H9 (cell line): Measurements from ENCODE around the gene TYRP1. TPM values are rescaled to one million over a fixed set of nuclear protein-coding genes. Genes with fewer than 3 reads are reported as not detected.

Experiments
- DNase-seq: peaks from one replicate; pipeline ENCODE4 v3.0.0-alpha.2; 2017
- H2AFZ ChIP-seq: one replicate; pipeline ENCODE4 v1.6.1; 2013; ENCODE audit warnings: mild to moderate bottlenecking, low read length, control low read depth, moderate library complexity
- H2AK5ac ChIP-seq: 2 replicates; pipeline ENCODE4 v1.6.1; 2013; ENCODE audit warnings: low read length, control low read depth, mixed read lengths; ENCODE audit not compliant: insufficient read length
- H2BK120ac ChIP-seq: one replicate; pipeline ENCODE4 v1.6.1; 2013; ENCODE audit warnings: low read depth, mild to moderate bottlenecking, low read length, control low read depth, inconsistent platforms; ENCODE audit not compliant: poor library complexity, severe bottlenecking
- H2BK12ac ChIP-seq: 2 replicates; pipeline ENCODE4 v1.6.1; 2013; ENCODE audit warnings: low read length, control low read depth, mixed read lengths, low read depth; ENCODE audit not compliant: insufficient read length
- H2BK15ac ChIP-seq: 2 replicates; pipeline ENCODE4 v1.6.1; 2013; ENCODE audit warnings: low read depth, low read length, control low read depth
- H2BK20ac ChIP-seq: one replicate; pipeline ENCODE4 v1.6.1; 2013; ENCODE audit warnings: low read depth, mild to moderate bottlenecking, low read length, control low read depth, inconsistent platforms; ENCODE audit not compliant: poor library complexity, severe bottlenecking
- H2BK5ac ChIP-seq: 2 replicates; pipeline ENCODE4 v1.6.1; 2013; ENCODE audit warnings: low read length, control low read depth, mixed read lengths; ENCODE audit not compliant: insufficient read length
- H3K14ac ChIP-seq: 2 replicates; pipeline ENCODE4 v1.6.1; 2013; ENCODE audit warnings: low read length, control low read depth; ENCODE audit not compliant: insufficient read depth
- H3K18ac ChIP-seq: 2 replicates; pipeline ENCODE4 v1.6.1; 2013; ENCODE audit warnings: low read depth, mild to moderate bottlenecking, mixed read lengths, low read length, control low read depth; ENCODE audit not compliant: insufficient read length
- H3K23ac ChIP-seq: 2 replicates; pipeline ENCODE4 v1.6.1; 2013; ENCODE audit warnings: low read length, control low read depth, mixed read lengths, low read depth; ENCODE audit not compliant: insufficient read length
- H3K23me2 ChIP-seq: 2 replicates; pipeline ENCODE4 v1.6.1; 2013; ENCODE audit warnings: low read depth, mild to moderate bottlenecking, mixed read lengths, low read length, control low read depth; ENCODE audit not compliant: insufficient read length, poor library complexity, severe bottlenecking
- H3K27ac ChIP-seq: 2 replicates; pipeline ENCODE4 v1.5.1; 2013; ENCODE audit warnings: low read length, control low read depth, mixed read lengths, low read depth; ENCODE audit not compliant: insufficient read length
- H3K27me3 ChIP-seq: 2 replicates; pipeline ENCODE4 v1.6.1; 2013; ENCODE audit warnings: low read length, control low read depth, inconsistent platforms; ENCODE audit not compliant: insufficient read depth
- H3K4ac ChIP-seq: 2 replicates; pipeline ENCODE4 v1.6.1; 2013; ENCODE audit warnings: low read depth, mild to moderate bottlenecking, control low read depth, inconsistent platforms, low read length, moderate library complexity
- H3K4me1 ChIP-seq: 2 replicates; pipeline ENCODE4 v1.6.1; 2013; ENCODE audit warnings: low read length, control low read depth, inconsistent platforms; ENCODE audit not compliant: insufficient read depth
- H3K4me2 ChIP-seq: 2 replicates; pipeline ENCODE4 v1.6.1; 2013; ENCODE audit warnings: low read length, control low read depth, mixed read lengths; ENCODE audit not compliant: insufficient read length, insufficient read depth
- H3K56ac ChIP-seq: 2 replicates; pipeline ENCODE4 v1.6.1; 2013; ENCODE audit warnings: low read depth, mild to moderate bottlenecking, mixed read lengths, low read length, control low read depth; ENCODE audit not compliant: insufficient read length
- H3K79me1 ChIP-seq: 2 replicates; pipeline ENCODE4 v1.6.1; 2013; ENCODE audit warnings: low read depth, mild to moderate bottlenecking, moderate library complexity, low read length, control low read depth, inconsistent platforms; ENCODE audit not compliant: insufficient read depth, poor library complexity, severe bottlenecking
- H3K79me2 ChIP-seq: 2 replicates; pipeline ENCODE4 v1.6.1; 2013; ENCODE audit warnings: low read length, control low read depth, inconsistent platforms; ENCODE audit not compliant: insufficient read depth
- H3K9ac ChIP-seq: 2 replicates; pipeline ENCODE4 v1.6.1; 2013; ENCODE audit warnings: low read length, control low read depth, mixed read lengths; ENCODE audit not compliant: insufficient read length; ENCODE audit errors: extremely low read depth
- H3K9me3 ChIP-seq: one replicate; pipeline ENCODE4 v1.6.1; 2013; ENCODE audit warnings: low read depth, low read length, inconsistent platforms; ENCODE audit not compliant: control insufficient read depth
- H3T11ph ChIP-seq: one replicate; pipeline ENCODE4 v1.6.1; 2013; ENCODE audit warnings: mild to moderate bottlenecking, low read length, control low read depth, inconsistent platforms
- H4K20me1 ChIP-seq: one replicate; pipeline ENCODE4 v1.6.1; 2013; ENCODE audit not compliant: control insufficient read depth, insufficient read length, insufficient read depth
- H4K5ac ChIP-seq: 2 replicates; pipeline ENCODE4 v1.6.1; 2013; ENCODE audit warnings: low read depth, mild to moderate bottlenecking, mixed read lengths, low read length, control low read depth; ENCODE audit not compliant: insufficient read length
- H4K8ac ChIP-seq: replicated peaks from 2 replicates; pipeline ENCODE4 v1.6.1; 2013; ENCODE audit warnings: low read length, control low read depth, mixed read lengths, low read depth; ENCODE audit not compliant: insufficient read length
- H4K91ac ChIP-seq: 2 replicates; pipeline ENCODE4 v1.6.1; 2013; ENCODE audit warnings: low read depth, mild to moderate bottlenecking, moderate library complexity, mixed read lengths, low read length, control low read depth; ENCODE audit not compliant: insufficient read length
- H3K27ac Mint-ChIP-seq, 3 experiments: 2 replicates in 2 of 3; 3 replicates in 1 of 3; pipeline ENCODE4 v1.8.0; 2020 to 2021; ENCODE audit warnings: mixed read lengths in 3 of 3, mild to moderate bottlenecking in 1 of 3, moderate library complexity in 1 of 3
- H3K27me3 Mint-ChIP-seq: 2 replicates; pipeline ENCODE4 v1.8.0; 2021; ENCODE audit warnings: low read depth, mild to moderate bottlenecking, moderate library complexity, mixed read lengths
- H3K36me3 Mint-ChIP-seq, 3 experiments: 2 replicates in 2 of 3; 3 replicates in 1 of 3; pipeline ENCODE4 v1.8.0; 2020 to 2021; ENCODE audit warnings: low read depth in 3 of 3, mixed read lengths in 3 of 3; ENCODE audit not compliant: insufficient read depth in 1 of 3
- H3K4me1 Mint-ChIP-seq, 2 experiments: 2 replicates each; pipeline ENCODE4 v1.8.0; 2020; ENCODE audit warnings: mixed read lengths in 2 of 2
- H3K4me3 Mint-ChIP-seq, 2 experiments: 2 replicates in 1 of 2; 3 replicates in 1 of 2; pipeline ENCODE4 v1.8.0; 2020 to 2021; ENCODE audit warnings: mild to moderate bottlenecking in 2 of 2, mixed read lengths in 2 of 2, moderate library complexity in 1 of 2
- H3K9me3 Mint-ChIP-seq, 2 experiments: 2 replicates in 1 of 2; 3 replicates in 1 of 2; pipeline ENCODE4 v1.8.0; 2020; ENCODE audit warnings: mild to moderate bottlenecking in 2 of 2, mixed read lengths in 2 of 2, moderate library complexity in 1 of 2
- CTCF ChIP-seq: fragments of 200-600 bp; sonication (generic); conservative IDR thresholded peaks from 3 replicates; pipeline ENCODE4 v1.8.0; 2021; ENCODE audit warnings: antibody characterized with exemption, mild to moderate bottlenecking
- WGBS: extraction: QIAGEN DNeasy Blood & Tissue Kit; methylation state at CpG from one replicate; pipeline ENCODE4 v1.1.7; 2013; ENCODE audit warnings: missing lambda C conversion rate, low lambda C conversion rate, mixed read lengths; ENCODE audit not compliant: insufficient read length; ENCODE audit errors: extremely low coverage; 5-methylcytosine and 5-hydroxymethylcytosine counted together
- total RNA-seq: library from RNA; stranded (reverse); gene quantifications from 2 replicates; pipeline ENCODE4 v1.2.1, GENCODE V29; 2021

The TYRP1 gene
- total RNA-seq, 1 experiment from 2014 or later, result not detected

- Mint-ChIP-seq H3K27ac (no peak overlapping the region), H3K27me3 (no peaks in the 10 kb centered on the region), H3K9me3 (no peaks in the 10 kb centered on the region; a peak in 1 of 5 replicates), H3K4me3 (no peak overlapping the region), H3K4me1 (no peaks in the 10 kb centered on the region), H3K36me3 (no peaks in the 10 kb centered on the region)
- Histone ChIP-seq H3K79me1 (no peaks in the 10 kb centered on the region), H3K4ac (no peak overlapping the region), H4K8ac (no peak overlapping the region), H2BK5ac (no peak overlapping the region), H3K27ac (no peak overlapping the region), H2BK12ac (no peak overlapping the region), H2BK15ac (no peak overlapping the region), H4K91ac (no peak overlapping the region), H3K9ac (no peak overlapping the region), H3K23ac (no peak overlapping the region), H3T11ph (no peak overlapping the region), H2BK120ac (no peak overlapping the region), H4K5ac (no peak overlapping the region), H3K23me2 (no peaks in the 10 kb centered on the region), H3K4me2 (no peak overlapping the region), H2AK5ac (no peak overlapping the region), H2BK20ac (no peak overlapping the region), H4K20me1 (no peaks in the 10 kb centered on the region), H3K14ac (no peak overlapping the region), H3K56ac (no peak overlapping the region), H2AFZ (no peak overlapping the region), H3K4me1 (no peaks in the 10 kb centered on the region), H3K9me3 (no peaks in the 10 kb centered on the region), H3K18ac (no peak overlapping the region), H3K79me2 (no peaks in the 10 kb centered on the region), H3K27me3 (no peaks in the 10 kb centered on the region)
- WGBS, result no CpG with 5 or more reads among the region's 2 CpGs
- DNase-seq, result no peak
- TF ChIP-seq CTCF, result no peak
Measured at GRCh38 chr9:12656803-12657202, 36.4 kb upstream of the TYRP1 start.
